NAMALWA (cell line): ENCODE measurements around the gene RHOH.

Experiments used
- DNase-seq: peaks from one replicate; pipeline ENCODE4 v3.0.0-alpha.2; 2015; ENCODE audit warnings: low spot score

RHOH gene

GRCh38 chr4:40295572-40295971 lies 98.7 kb downstream of the RHOH start:
- no peak for DNase-seq
